Measurements from ENCODE around the gene ARRDC4.

The ARRDC4 gene

GRCh38 chr15:97955529-97955928 is 5.0 kb upstream of the ARRDC4 start:
- H3K4me3 ChIP-seq (ENCODE audit: insufficient read depth, low read length, poor library complexity, severe bottlenecking): no peak overlapping the region
- no peak overlapping the region for H3K4me2 ChIP-seq (ENCODE audit: low read depth, low read length, poor library complexity, severe bottlenecking)

GRCh38 chr15:97959724-97960363 is 659 bp upstream of the ARRDC4 start:
- Histone ChIP-seq H4K20me1 (ENCODE audit: low read depth, low read length) (no peaks in the 10 kb centered on the region), H3K4me2 (ENCODE audit: low read depth, low read length, poor library complexity, severe bottlenecking) (no peak overlapping the region), H3F3A (ENCODE audit: insufficient read depth) (no peaks in the 10 kb centered on the region), H3K27ac (ENCODE audit: low read depth, low read length) (no peak overlapping the region), H3K9ac (ENCODE audit: low read length) (no peak overlapping the region), H3K27me3 (ENCODE audit: low read length) (no peaks in the 10 kb centered on the region), H3K79me2 (ENCODE audit: insufficient read depth, low read length) (no peaks in the 10 kb centered on the region), H3K9me3 (ENCODE audit: insufficient read depth, low read length) (no peaks in the 10 kb centered on the region), H3K9me2 (replicated peaks; ENCODE audit: insufficient read depth, low read length) (no peaks in the 10 kb centered on the region), H2AFZ (ENCODE audit: low read depth, low read length, severe bottlenecking) (no peak overlapping the region), H3K4me3 (ENCODE audit: insufficient read depth, low read length, poor library complexity, severe bottlenecking) (no peak overlapping the region), H3K36me3 (ENCODE audit: low read length) (no peaks in the 10 kb centered on the region)
- no peak for TF ChIP-seq EZH2phosphoT487 (conservative IDR thresholded peaks at IDR 0.05; ENCODE audit: low read length)
- no peak for TF ChIP-seq CTCF (IDR thresholded peaks at IDR 0.05; ENCODE audit: insufficient read depth, low read length, poor library complexity, severe bottlenecking)

More at GRCh38 chr15:97955529-97955928, 5.0 kb upstream of the ARRDC4 start:
- no peak for TF ChIP-seq EZH2phosphoT487 (conservative IDR thresholded peaks at IDR 0.05; ENCODE audit: low read length)
- TF ChIP-seq CTCF (IDR thresholded peaks at IDR 0.05; ENCODE audit: insufficient read depth, low read length, poor library complexity, severe bottlenecking): no peak
- no peaks in the 10 kb centered on the region for H3K9me2 ChIP-seq (replicated peaks; ENCODE audit: insufficient read depth, low read length)
- no peak overlapping the region for H2AFZ ChIP-seq (ENCODE audit: low read depth, low read length, severe bottlenecking)
- H3K36me3 ChIP-seq (ENCODE audit: low read length): no peaks in the 10 kb centered on the region
- no peaks in the 10 kb centered on the region for H3K9me3 ChIP-seq (ENCODE audit: insufficient read depth, low read length)
- H3K27ac ChIP-seq (ENCODE audit: low read depth, low read length): no peak overlapping the region
- H3K9ac ChIP-seq (ENCODE audit: low read length): no peak overlapping the region
- H3K79me2 ChIP-seq (ENCODE audit: insufficient read depth, low read length): no peaks in the 10 kb centered on the region
- H3F3A ChIP-seq (ENCODE audit: insufficient read depth): no peaks in the 10 kb centered on the region
- no peaks in the 10 kb centered on the region for H3K27me3 ChIP-seq (ENCODE audit: low read length)
- H4K20me1 ChIP-seq (ENCODE audit: low read depth, low read length): no peaks in the 10 kb centered on the region

GRCh38 chr15:97961067-97961954 is 808 bp downstream of the ARRDC4 start:
- Histone ChIP-seq H3K4me3 (ENCODE audit: insufficient read depth, low read length, poor library complexity, severe bottlenecking) (no peak overlapping the region), H3K27me3 (ENCODE audit: low read length) (no peaks in the 10 kb centered on the region), H2AFZ (ENCODE audit: low read depth, low read length, severe bottlenecking) (no peak overlapping the region), H3K79me2 (ENCODE audit: insufficient read depth, low read length) (no peaks in the 10 kb centered on the region), H3F3A (ENCODE audit: insufficient read depth) (no peaks in the 10 kb centered on the region), H4K20me1 (ENCODE audit: low read depth, low read length) (no peaks in the 10 kb centered on the region), H3K4me2 (ENCODE audit: low read depth, low read length, poor library complexity, severe bottlenecking) (no peak overlapping the region), H3K27ac (ENCODE audit: low read depth, low read length) (no peak overlapping the region), H3K9ac (ENCODE audit: low read length) (no peak overlapping the region), H3K36me3 (ENCODE audit: low read length) (no peaks in the 10 kb centered on the region), H3K9me2 (replicated peaks; ENCODE audit: insufficient read depth, low read length) (no peaks in the 10 kb centered on the region), H3K9me3 (ENCODE audit: insufficient read depth, low read length) (no peaks in the 10 kb centered on the region)
- no peak for TF ChIP-seq EZH2phosphoT487 (conservative IDR thresholded peaks at IDR 0.05; ENCODE audit: low read length)
- TF ChIP-seq CTCF (IDR thresholded peaks at IDR 0.05; ENCODE audit: insufficient read depth, low read length, poor library complexity, severe bottlenecking): no peak
